Measurements from ENCODE around the gene GPATCH2.
"Not testable (repeated sequence)": the region's sequence is repeated elsewhere in the genome, so short reads cannot be mapped to it uniquely, and the experiment has no call there.

GPATCH2 gene

DNA sequence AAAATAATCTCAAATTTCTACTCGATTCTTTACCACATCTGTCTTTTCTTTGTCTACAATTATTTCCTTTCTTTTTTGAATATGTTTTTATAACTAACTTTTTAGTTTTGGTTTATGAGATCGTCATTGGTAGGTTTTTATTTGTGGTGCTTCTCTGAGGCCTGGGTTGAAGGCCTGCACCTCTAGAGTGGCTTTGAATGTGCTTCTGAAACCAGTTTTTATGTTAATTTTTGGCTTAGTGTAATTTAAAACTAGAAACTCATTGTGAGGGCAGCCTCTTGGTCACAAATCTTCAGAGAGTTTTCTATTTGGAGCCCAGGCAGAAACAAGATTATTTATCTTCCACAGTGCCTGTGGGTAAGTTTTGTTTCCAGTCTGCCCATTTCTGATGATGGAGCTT is 187.0 kb downstream of the GPATCH2 start:
- no peak for DNase-seq (ENCODE audit: low spot score)

DNA sequence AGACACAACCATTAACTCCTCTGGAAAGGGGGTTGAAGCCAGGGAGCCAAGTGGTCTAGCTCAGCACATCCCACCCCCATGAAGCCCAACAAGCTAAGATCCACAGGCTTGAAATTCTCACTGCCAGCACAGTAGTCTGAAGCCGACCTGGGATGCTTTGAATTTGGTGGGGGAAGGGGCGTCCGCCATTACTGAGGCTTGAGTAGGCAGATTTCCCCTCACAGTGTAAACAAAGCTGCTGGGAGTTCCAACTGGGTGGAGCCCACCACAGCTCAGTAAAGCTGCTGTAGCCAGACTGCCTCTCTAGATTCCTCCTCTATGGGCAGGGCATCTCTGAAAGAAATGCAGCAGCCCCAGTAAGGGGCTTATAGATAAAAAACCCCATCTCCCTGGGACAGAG is 193.5 kb downstream of the GPATCH2 start:
- no peak for DNase-seq (ENCODE audit: low spot score)

DNA sequence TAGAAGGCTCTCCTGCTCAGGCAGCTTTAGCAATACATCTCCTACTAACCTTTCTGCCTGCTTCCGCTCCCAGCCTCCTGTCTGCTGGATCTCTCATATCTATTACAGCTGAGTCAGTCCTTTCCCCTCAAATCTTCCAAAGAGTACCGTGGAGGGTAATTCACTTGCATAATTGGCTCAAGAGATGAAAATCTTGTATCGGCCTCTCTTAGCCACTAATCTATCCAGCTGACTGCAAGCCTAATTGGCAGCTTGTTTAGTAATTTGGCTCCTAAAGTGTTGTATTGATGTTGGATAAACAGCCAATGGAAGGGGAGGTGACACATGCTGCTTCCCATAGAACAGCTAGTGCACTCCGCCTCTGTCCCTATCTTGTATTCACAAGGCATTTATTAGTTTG is 195.7 kb downstream of the GPATCH2 start:
- DNase-seq (ENCODE audit: low spot score): no peak

DNA sequence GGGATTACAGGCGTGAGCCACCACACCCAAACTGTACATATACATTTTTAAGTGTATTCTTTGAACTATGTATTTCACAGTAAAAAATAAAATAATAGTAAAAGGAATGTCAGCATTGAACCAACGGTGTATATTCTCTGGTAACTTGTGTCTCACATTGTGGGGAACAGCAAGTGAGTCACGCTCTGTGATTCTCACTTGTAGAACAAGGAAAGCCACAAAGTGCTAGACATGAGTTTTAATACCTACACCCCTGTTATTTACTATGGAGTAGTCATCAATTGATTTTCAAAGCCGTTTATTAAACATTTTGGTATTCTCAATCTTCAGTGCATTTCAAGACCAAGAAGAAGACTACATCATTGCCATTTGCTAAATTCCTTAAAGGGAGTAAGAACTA is 197.2 kb downstream of the GPATCH2 start:
- no peak for DNase-seq (ENCODE audit: low spot score)

DNA sequence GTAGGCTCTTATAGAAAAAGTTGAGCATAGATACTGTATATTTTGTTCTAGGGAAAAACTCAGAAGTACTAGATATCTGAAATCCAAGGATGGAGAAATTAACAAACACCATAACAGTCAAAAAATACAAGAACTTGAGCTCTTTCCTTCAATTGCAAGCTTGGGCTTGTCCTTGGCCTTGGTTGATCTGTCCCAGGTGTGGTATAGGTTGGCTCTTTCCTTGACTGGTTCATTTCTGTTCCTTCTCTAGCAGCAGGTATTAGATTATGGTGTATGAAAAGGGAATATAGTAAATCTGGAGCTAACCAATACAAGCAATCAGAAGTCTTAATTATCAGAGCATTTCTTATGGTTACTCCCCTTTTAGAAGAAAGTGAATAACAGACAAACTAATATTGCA is 198.6 kb downstream of the GPATCH2 start:
- DNase-seq (ENCODE audit: low spot score): no peak

DNA sequence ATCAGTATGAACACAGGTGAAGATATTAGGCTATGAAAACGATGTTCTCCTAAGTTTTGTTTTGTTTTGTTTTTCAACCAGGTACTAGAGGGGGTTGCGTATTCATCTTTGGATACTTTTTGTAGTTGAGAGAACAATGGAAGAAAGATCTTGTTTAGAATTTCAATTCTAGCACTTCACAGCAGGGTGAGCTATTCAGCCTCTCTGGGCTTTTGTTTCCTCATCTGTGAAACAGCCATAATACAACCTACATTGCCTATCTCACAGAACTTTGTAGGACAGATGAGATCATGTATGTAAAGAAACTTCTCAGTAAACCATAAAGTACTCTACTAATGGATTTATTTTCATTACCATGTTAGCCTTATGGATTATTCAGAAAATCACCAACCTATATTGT is 199.5 kb downstream of the GPATCH2 start:
- DNase-seq (ENCODE audit: low spot score): no peak

DNA sequence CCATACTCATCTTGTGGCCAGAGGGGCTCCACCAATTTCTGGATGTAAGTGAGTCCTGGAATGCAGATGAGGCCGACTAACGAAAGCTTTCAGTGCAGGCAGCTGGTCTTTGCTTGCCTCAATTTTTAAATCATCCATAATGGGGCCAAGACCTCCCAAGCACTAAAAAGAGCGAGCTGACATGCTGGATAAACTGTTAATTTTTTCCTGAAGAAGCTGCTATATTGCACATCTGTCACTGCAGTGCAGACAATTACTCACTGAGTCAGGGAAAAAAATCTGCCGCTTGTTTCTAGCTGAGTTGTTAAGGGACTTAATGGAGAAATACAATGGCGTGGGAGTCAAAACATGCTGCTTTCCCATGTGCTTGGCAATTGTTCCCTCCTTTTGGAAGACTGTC is 205.5 kb downstream of the GPATCH2 start:
- no peak for DNase-seq (ENCODE audit: low spot score)

DNA sequence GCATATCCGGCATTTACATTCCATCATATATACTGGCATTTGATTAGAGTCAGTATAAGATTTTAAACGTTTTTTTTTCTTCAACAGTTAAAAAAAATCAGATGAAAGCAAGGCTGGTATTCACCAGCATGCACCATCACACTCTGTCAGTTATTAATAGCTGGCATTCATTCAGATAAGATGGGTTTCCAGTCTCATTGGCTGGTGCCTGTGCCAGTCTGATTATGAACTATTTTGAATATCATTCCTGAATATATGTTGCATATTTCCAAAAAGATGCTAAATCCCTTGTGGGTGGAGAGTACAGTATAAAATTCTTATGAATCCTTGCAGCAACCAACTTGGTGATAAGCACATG is 211.7 kb downstream of the GPATCH2 start:
- no peak for DNase-seq (ENCODE audit: low spot score)

DNA sequence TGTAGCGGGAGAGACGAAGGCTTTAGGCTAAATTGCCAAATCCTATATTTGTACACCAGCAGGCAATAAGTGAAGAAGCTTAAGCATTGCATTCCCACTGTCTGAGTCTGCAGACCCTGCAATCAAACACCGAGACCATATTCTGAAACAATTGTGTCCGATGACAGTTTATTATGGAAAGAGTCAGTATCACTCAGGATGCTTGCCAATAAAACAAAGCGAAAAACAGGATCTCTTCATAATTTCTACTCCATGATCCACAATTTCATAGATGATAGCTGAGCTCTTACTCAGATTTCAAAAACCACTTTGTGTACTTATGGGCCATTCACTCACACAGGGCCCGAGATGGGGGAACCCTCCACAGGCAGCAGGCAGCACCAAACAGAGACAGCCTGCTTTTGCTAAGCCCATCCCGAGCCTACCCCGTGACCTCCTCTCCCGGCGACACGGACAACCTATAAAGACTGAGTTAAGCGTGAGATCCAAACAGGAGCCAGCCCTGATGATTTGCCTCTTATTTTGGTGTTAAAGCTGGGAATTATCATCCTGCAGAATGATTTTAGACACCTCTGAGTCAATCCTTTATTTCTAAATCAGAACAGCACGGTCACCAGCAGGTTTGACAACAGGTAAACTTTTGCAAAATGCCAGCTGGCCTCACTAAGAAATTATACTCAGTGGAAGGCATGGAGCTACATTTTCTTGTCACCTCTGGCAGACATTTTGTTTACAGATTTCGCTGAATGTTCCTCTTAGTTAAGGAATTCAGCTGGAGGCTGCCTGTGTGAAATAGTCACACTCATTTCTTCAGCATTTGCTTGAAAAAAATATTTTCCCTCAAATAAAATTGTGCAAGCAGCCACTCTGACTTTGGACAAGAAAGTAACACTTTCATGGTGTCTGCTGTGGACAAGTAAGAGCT is 212.4 kb downstream of the GPATCH2 start:
- no peak for DNase-seq (ENCODE audit: low spot score)

DNA sequence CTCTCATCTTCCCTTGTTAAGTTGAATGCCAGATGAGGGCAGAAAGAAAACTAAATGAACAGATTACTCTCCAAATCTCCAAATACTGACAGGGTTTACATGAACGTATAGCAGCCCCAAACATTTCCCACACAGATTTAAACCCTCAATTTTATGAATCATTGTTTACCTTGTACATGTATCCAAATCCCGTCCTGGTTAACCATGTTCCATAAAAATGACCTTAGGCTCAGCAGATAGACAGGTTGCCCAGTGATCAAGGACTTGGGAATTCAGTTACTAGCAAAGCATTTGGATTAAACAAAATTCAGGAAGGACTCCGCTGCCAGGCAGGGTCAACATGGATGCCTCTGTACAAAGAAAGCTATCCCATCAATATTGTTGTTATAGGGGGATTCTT is 213.5 kb downstream of the GPATCH2 start:
- DNase-seq (ENCODE audit: low spot score): no peak

DNA sequence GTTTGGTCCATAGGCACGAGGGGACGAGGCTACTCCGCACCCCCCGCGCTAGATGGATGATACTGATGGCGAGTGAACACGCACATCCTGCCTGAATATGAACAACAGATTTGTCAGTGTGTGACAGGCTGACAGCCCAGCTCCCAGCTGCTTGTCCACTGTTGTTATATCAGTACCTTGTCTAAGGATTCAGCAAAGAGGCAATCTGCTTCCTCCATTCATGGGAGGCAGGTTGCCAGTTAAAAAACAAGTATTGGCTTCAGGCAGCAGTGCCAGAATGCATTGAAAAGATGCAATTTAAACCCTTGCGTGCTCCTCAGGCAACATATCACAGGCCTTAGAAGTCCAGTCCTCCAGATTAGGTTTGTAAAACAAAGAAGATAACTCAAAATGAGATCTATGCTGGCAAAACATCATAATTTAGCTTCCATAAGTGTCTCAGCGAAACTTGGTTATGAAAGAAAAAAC is 223.3 kb downstream of the GPATCH2 start:
- no peak for DNase-seq (ENCODE audit: low spot score)

DNA sequence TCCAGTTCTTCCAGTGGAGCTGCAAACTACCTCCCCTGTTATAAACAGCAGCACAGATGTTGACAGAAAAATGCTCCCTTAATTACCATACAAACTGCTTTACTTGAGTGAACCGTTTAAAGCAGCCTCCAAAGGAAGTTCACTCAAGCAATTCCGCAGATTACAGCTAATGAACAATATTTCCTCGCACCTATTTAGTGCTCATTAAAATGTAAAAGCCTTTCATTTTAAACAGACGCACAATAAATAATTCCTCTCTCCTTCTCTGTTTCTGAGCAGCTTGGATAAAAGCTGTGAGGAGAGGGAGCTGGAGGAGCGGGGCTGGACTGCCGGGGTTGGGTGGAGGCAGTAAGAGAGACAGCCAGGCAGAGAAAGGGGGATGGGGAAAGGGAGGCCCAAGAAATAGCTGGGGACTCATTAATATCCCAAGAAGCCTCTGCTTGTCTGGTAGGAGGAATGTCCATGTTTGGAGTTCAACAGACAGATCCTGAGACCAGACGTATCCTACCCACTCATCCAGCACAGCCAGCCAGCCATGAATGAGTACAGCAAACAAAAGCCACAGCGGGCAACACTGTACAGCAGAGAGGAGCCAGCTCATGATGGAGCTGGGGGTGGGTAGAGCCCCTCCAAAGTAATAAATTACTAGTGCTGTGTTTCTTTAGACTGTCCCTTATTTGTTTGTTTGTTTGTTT is 227.7 kb downstream of the GPATCH2 start:
- DNase-seq (ENCODE audit: low spot score): no peak

DNA sequence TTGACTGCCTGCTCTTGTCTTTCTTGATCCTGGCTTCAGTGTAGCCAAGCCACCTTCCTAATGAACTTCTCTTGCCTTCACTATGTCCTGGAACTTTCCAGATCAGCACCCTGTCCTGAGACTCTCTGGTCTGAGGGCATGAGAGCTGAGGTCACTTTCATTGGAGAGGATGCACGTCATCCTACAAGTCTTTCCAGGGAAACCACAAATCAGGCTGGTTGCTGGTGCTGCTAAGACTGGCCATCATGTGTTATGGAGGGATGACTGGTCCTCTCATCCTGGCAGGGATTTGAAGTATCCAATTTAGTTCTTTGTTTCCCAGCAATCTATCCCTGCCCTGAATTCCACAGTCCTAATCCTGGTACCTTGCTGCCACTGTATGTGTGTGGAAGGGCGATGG is 228.6 kb downstream of the GPATCH2 start:
- no peak for DNase-seq (ENCODE audit: low spot score)

DNA sequence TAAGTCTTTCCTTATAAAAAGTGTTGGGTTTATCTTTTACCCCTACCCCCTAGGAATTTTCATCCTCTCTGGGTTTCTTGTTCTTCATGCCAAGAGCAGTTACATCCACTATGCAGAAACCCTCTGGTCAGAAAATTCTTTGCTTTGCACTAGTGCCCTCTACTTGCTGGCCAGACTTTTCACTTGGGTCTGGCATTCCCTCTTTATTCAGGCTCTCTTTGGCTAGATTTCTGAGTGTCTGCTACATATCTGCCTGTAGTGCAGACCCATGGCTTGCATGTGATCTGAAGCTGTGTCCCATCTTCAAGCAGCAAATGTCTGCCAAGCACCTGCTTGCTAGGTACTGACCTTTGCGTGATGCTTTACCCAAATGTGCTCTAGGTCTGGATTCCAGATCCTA is 237.0 kb downstream of the GPATCH2 start:
- no peak for DNase-seq (ENCODE audit: low spot score)

DNA sequence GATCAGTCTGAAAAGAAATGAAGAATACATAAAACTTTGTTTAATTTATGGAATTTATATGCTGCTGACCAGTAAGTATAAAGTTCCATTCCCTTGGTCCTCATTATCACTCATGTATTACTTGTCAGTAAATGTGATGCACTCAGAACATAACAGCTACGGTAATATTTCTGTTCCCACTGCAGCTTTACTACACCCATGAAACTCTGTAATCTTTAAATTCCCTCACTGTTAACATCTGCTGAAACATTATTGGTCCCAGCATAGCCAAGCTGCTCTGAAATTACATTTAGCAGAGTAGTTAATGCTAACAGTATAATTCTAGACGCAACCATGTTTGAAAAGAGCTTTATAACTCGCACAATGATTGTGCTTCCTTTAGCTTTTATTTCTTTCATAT is 238.4 kb downstream of the GPATCH2 start:
- no peak for DNase-seq (ENCODE audit: low spot score)

DNA sequence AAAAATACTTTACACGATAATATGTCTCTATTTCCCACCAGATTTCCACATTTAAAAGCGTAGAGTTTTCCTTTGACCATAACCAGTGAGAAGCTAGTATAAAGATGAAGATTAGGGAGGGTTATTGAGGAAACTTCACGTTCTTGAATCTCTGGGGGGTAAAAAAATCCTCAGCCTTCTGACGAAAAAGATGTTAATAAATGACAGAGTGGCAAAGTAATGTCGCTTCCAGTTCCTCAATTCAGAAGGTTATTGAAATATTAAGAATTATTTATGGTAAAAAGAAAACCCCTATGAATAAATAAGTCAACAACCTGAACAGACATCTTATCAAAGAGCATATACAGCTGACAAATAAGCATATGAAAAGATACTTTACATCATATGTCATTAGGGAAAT is 241.0 kb downstream of the GPATCH2 start:
- DNase-seq (ENCODE audit: low spot score): no peak

DNA sequence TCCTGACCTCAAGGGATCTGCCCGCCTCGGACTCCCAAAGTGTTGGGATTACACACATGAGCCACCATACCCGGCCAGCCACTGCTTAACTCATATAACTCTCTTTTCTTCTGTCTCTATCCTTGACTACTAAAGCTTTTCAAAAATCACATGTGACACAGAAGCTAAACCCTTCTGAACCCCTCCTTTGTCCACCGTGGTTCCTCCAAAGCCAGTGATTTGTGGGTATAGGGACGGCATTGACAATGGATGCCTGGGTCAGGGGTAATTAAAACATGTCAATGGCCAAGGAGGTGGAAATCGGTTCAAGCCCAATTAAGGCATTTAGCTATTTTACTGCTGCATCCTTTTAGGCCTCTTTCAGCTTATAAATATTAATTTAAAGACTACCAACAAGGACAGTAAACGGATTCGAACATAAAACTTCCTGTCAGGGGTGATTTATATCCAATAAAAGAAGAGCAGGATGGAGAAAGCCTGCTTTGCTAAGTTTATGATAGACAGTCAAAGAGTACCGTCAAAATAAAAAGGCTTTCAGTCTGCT is 242.3 kb downstream of the GPATCH2 start:
- no peak for DNase-seq (ENCODE audit: low spot score)

DNA sequence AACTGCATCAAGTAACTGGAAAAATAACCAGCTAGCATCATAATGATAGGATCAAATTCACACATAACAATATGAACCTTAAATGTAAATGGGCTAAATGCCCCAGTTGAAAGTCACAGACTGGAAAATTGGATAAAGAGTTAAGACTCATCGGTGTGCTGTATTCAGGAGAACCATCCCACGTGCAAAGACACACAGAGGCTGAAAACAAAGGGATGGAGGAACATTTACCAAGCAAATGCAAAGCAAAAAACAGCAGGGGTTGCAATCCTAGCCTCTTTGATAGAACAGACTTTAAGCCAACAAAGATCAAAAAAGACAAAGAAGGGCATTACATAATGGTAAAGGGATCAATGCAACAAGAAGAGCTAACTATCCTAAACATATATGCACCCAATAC is 249.1 kb downstream of the GPATCH2 start:
- DNase-seq (ENCODE audit: low spot score): not testable (repeated sequence)

DNA sequence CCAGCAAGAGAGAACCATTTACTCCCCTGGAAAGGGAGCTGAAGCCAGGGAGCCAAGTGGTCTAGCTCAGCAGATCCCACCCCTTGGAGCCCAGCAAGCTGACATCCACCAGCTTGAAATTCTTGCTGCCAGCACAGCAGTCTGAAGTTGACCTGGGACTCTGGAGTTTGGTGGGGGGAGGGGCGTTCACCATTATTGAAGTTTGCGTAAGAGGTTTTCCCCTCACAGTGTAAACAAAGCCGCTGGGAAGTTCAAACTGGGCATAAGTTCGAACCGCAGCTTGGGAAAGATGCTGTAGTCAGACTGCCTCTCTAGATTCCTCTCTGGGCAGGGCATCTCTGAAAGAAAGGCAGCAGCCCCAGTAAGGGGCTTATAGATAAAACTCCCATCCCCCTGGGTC is 251.1 kb downstream of the GPATCH2 start:
- not testable (repeated sequence) for DNase-seq (ENCODE audit: low spot score)

DNA sequence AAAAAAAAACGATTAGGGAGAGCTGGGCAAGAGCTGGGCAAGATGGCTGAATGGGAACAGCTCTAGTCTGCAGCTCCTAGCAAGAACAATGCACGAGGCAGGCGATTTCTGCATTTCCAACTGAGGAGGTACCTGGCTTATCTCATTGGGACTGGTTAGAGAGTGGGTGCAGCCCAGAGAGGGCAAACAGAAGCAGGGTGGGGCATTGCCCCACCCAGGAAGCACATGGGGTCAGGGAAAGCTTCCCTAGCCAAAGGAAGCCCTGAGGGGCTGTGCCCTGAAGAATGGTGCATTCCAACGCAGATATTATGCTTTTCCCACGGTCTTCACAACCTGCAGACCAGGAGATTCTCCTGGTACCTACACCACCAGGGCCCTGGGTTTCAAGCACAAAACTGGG is 251.6 kb downstream of the GPATCH2 start:
- DNase-seq (ENCODE audit: low spot score): no peak

Measured in HuH-7.5 (cell line).